CD14-positive monocyte (primary cell): ENCODE results near the gene PIP4K2B. TPM values are rescaled to one million over a fixed set of nuclear protein-coding genes. Genes with fewer than 3 reads are reported as not detected.

Experiments used
- DNase-seq, 3 donors: peaks; one replicate each; pipeline ENCODE4 v3.0.0-alpha.2; 2011 to 2022
- H2AFZ ChIP-seq: 2 replicates; pipeline ENCODE4 v1.6.0; 2012; ENCODE audit warnings: mild to moderate bottlenecking, low read depth, low read length, inconsistent platforms; ENCODE audit not compliant: insufficient read depth, poor library complexity, severe bottlenecking
- H3K27ac ChIP-seq, 2 donors: 1 replicate in 1 of 2; 2 replicates in 1 of 2; pipeline ENCODE4 v1.5.1; 2012 to 2013; ENCODE audit warnings: low read length in 2 of 2, control low read depth in 1 of 2, inconsistent platforms in 1 of 2, low read depth in 1 of 2, mild to moderate bottlenecking in 1 of 2
- H3K27me3 ChIP-seq, 2 donors: one replicate each; pipeline versions ENCODE4 v1.6.0 to v1.6.1; 2011 to 2013; ENCODE audit warnings: low read length in 2 of 2; ENCODE audit not compliant: control insufficient read depth in 2 of 2, insufficient read depth in 2 of 2
- H3K36me3 ChIP-seq, 2 donors: replicated peaks in 1 of 2; 1 replicate in 1 of 2; 2 replicates in 1 of 2; pipeline versions ENCODE4 v1.5.1 to v1.6.1; 2012 to 2013; ENCODE audit warnings: low read length in 2 of 2, control low read depth in 1 of 2, inconsistent platforms in 1 of 2, mild to moderate bottlenecking in 1 of 2; ENCODE audit not compliant: insufficient read depth in 2 of 2, control insufficient read depth in 1 of 2
- H3K4me1 ChIP-seq, 2 donors: 1 replicate in 1 of 2; 2 replicates in 1 of 2; pipeline versions ENCODE4 v1.5.1 to v1.6.1; 2012 to 2013; ENCODE audit warnings: low read length in 2 of 2, control low read depth in 1 of 2, inconsistent platforms in 1 of 2, mild to moderate bottlenecking in 1 of 2, moderate library complexity in 1 of 2; ENCODE audit not compliant: insufficient read depth in 2 of 2, control insufficient read depth in 1 of 2
- H3K4me2 ChIP-seq: replicated peaks from 2 replicates; pipeline ENCODE3; 2012; ENCODE audit warnings: low read length, moderate library complexity, mild to moderate bottlenecking; ENCODE audit not compliant: poor library complexity, severe bottlenecking; ENCODE audit errors: extremely low read depth
- H3K4me3 ChIP-seq, 3 experiments: fragments of 200-600 bp in 1 of 3; sonication (generic) in 1 of 3; replicated peaks in 1 of 3; 1 replicate in 2 of 3; 2 replicates in 1 of 3; pipeline ENCODE4 v1.5.1; 2011 to 2013; ENCODE audit warnings: low read length in 3 of 3, mild to moderate bottlenecking in 3 of 3, control low read depth in 2 of 3, low read depth in 2 of 3, inconsistent platforms in 1 of 3, moderate library complexity in 1 of 3
- H3K79me2 ChIP-seq: 2 replicates; pipeline ENCODE4 v1.6.0; 2012; ENCODE audit warnings: mild to moderate bottlenecking, control low read depth, inconsistent platforms, low read length, moderate library complexity; ENCODE audit not compliant: insufficient read depth
- H3K9ac ChIP-seq: 2 replicates; pipeline ENCODE4 v1.6.0; 2017; ENCODE audit warnings: low read length, mild to moderate bottlenecking; ENCODE audit not compliant: insufficient read depth, poor library complexity, severe bottlenecking
- H3K9me3 ChIP-seq, 2 donors: replicated peaks in 1 of 2; 1 replicate in 1 of 2; 2 replicates in 1 of 2; pipeline versions ENCODE4 v1.5.1 to v1.6.1; 2012 to 2013; ENCODE audit warnings: low read length in 2 of 2, control low read depth in 1 of 2; ENCODE audit not compliant: control insufficient read depth in 1 of 2, insufficient read depth in 1 of 2
- H4K20me1 ChIP-seq: 2 replicates; pipeline ENCODE4 v1.6.0; 2012; ENCODE audit warnings: mild to moderate bottlenecking, low read length, control low read depth, moderate library complexity; ENCODE audit not compliant: insufficient read depth
- H3K27ac Mint-ChIP-seq, 7 donors: one replicate each; pipeline ENCODE4 v1.8.0; 2020; ENCODE audit warnings: mild to moderate bottlenecking in 7 of 7, mixed read lengths in 7 of 7, moderate library complexity in 6 of 7, inconsistent platforms in 2 of 7
- H3K27me3 Mint-ChIP-seq, 3 donors: one replicate each; pipeline ENCODE4 v1.8.0; 2021 to 2022; ENCODE audit warnings: low read depth in 3 of 3, mild to moderate bottlenecking in 3 of 3, mixed read lengths in 3 of 3, moderate library complexity in 3 of 3, inconsistent platforms in 1 of 3
- H3K36me3 Mint-ChIP-seq, 2 donors: one replicate each; pipeline ENCODE4 v1.8.0; 2020; ENCODE audit warnings: mixed read lengths in 2 of 2, inconsistent platforms in 1 of 2, mild to moderate bottlenecking in 1 of 2
- H3K4me1 Mint-ChIP-seq: one replicate; pipeline ENCODE4 v1.8.0; 2020; ENCODE audit warnings: mild to moderate bottlenecking, mixed read lengths
- H3K4me3 Mint-ChIP-seq, 2 donors: one replicate each; pipeline ENCODE4 v1.8.0; 2020; ENCODE audit warnings: mild to moderate bottlenecking in 2 of 2, mixed read lengths in 2 of 2, moderate library complexity in 1 of 2
- H3K9me3 Mint-ChIP-seq, 7 donors: one replicate each; pipeline ENCODE4 v1.8.0; 2020 to 2022; ENCODE audit warnings: mixed read lengths in 7 of 7, mild to moderate bottlenecking in 6 of 7, moderate library complexity in 6 of 7, inconsistent platforms in 2 of 7
- CTCF ChIP-seq: fragments of 200-600 bp; IDR thresholded peaks from one replicate; pipeline ENCODE4 v1.8.0; 2022; ENCODE audit warnings: antibody characterized with exemption, mild to moderate bottlenecking
- WGBS: methylation state at CpG from one replicate; pipeline ENCODE4 v1.1.5; 2013; ENCODE audit warnings: missing lambda C conversion rate; ENCODE audit not compliant: insufficient coverage; 5-methylcytosine and 5-hydroxymethylcytosine counted together
- intact Hi-C, 2 donors: fragments of 100-400 bp; cut with micrococcal nuclease; formaldehyde crosslinking; loops; one replicate each; pipeline versions ENCODE4 v1.15.0 to v1.15.1; 2023
- polyA plus RNA-seq, 3 donors: library from polyadenylated mRNA; depleted of rRNA in 1 of 3; unstranded in 2 of 3; stranded (reverse) in 1 of 3; fragments of 300-500 nt in 2 of 3; fragments of >200 nt in 1 of 3; fragmentation: Illumina TruSeq in 2 of 3; gene quantifications; 1 replicate in 2 of 3; 2 replicates in 1 of 3; pipeline ENCODE4 v1.2.3, GENCODE V29; 2012 to 2021

Gene PIP4K2B
- polyA plus RNA-seq, 3 donors = 4.4 to 20.2 (median 4.6) TPM

- 0% methylated on average over 74 of the region's 79 CpGs for WGBS
- DNase-seq = peak in 2 of 3 donors; percentile 34 to 50
These were observed 49.9 kb downstream of the PIP4K2B start for GRCh38 chr17:38749223-38750043.

More at GRCh38 chr17:38749223-38750043, 49.9 kb downstream of the PIP4K2B start:
- peak overlapping the region; percentile 84 for H2AFZ ChIP-seq
- intact Hi-C loops = loop anchor here (5.0 to 10.0 kb wide), 2 partner anchors 55 to 72 kb away; no protein-coding TSS in a partner anchor
- H3K9ac ChIP-seq = peak overlapping the region; percentile 56
- H3K4me2 ChIP-seq = peak overlapping the region; percentile 94
- peak overlapping the region; percentile 56 to 98 (median 63) for H3K4me3 ChIP-seq
- Mint-ChIP-seq H3K27ac (peak overlapping the region in 3 of 7 donors; percentile 28 to 59 (median 43)), H3K36me3 (peaks cover 10 to 12% of the 10 kb centered on the region in 2 donors), H3K9me3 (peaks cover 0 to 21% (median 4%) of the 10 kb centered on the region in 7 donors), H3K4me1 (peaks cover 63% of the 10 kb centered on the region), H3K4me3 (peak overlapping the region; percentile 86 to 98), H3K27me3 (peaks cover 50 to 67% (median 57%) of the 10 kb centered on the region in 3 donors)
- no peak overlapping the region for H3K27ac ChIP-seq
- H4K20me1 ChIP-seq = peaks cover 7% of the 10 kb centered on the region
- no peak for TF ChIP-seq CTCF
- H3K27me3 ChIP-seq = peaks cover 21 to 59% of the 10 kb centered on the region in 2 donors
- H3K79me2 ChIP-seq = peaks cover 20% of the 10 kb centered on the region
- H3K36me3 ChIP-seq = peaks cover 2 to 3% of the 10 kb centered on the region in 2 donors
- H3K9me3 ChIP-seq = no peaks in the 10 kb centered on the region
- H3K4me1 ChIP-seq = peaks cover 65 to 75% of the 10 kb centered on the region in 2 donors
